Cardiac atrium fibroblast (primary cell): ENCODE results near the gene RASEF. TPM values are rescaled to one million over a fixed set of nuclear protein-coding genes. Genes with fewer than 3 reads are reported as not detected.

Experiments used
- total RNA-seq: library from RNA; depleted of rRNA; stranded (reverse); fragments of >200 nt; gene quantifications from 2 replicates; pipeline ENCODE4 v1.2.3, GENCODE V29; 2015

RASEF gene
- not detected in 2 replicates for total RNA-seq

DNA sequence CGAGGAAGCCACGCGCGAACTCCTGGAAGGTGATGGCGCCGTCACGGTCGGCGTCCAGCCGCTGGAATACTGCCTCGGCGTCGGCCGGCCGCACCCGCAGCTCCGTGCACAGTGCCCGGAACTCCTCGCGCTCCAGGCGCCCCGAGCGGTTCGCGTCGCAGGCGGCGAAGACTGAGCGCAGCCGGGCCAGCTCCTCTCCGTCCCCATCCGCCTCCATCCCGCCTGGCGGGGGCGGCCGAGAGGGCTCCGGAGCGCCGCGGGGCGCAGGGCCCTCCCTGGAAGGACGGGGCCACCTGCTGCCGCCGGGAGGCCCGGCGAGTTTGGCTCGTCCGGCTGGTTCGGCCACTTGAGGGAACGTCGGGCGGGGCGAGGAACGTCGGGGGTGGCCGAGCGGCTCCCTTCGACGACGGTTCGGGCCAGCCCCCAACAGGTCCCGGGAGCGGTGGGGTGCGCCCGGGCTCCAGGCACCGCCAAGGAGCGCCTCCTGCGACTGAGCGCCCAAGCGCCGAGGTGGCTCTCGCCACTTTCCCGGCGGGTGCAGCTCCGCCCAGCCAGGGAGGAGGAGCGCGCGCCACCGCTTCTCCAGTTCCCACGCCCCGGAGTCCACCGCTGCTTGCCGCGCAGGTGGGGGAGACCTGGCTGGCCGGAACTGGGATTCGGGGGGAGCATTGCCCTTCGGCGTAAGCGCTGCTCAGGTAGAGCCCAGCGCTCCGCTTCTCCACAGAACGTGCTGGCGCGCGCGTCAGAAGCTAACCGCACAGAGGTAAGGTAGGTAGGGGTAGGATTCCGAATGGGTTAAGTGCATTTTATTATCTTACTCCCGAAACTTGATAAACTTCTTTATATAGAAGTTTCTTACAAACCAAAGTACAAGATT, at the start of gene RASEF:
RASEF (minus strand) TSS at position 492 of the 877 bp plus-strand sequence; CDS start at position 217, 275 bp downstream.

